GM23248 (cell line): ENCODE measurements around the gene MTREX. TPM values are rescaled to one million over a fixed set of nuclear protein-coding genes. Genes with fewer than 3 reads are reported as not detected.
A peak's percentile ranks its signal among the peaks of the same experiment; 100 is the strongest.

Experiments used
- DNase-seq: peaks from one replicate; pipeline ENCODE4 v3.0.0-alpha.2; 2015
- H2AFZ ChIP-seq: fragments of 200-600 bp; sonication (generic); 2 replicates; pipeline ENCODE4 v1.6.1; 2016; ENCODE audit warnings: antibody characterized with exemption
- H3F3A ChIP-seq: fragments of 200-600 bp; sonication (generic); 2 replicates; pipeline ENCODE4 v1.6.1; 2016; ENCODE audit warnings: mild to moderate bottlenecking, antibody characterized with exemption, mixed run types; ENCODE audit not compliant: insufficient read depth
- H3K27ac ChIP-seq: fragments of 200-600 bp; sonication (generic); 2 replicates; pipeline ENCODE4 v1.5.1; 2016; ENCODE audit warnings: mild to moderate bottlenecking
- H3K27me3 ChIP-seq: fragments of 200-600 bp; sonication (generic); replicated peaks from 2 replicates; pipeline ENCODE4 v1.6.1; 2016; ENCODE audit warnings: mild to moderate bottlenecking; ENCODE audit not compliant: insufficient read depth
- H3K36me3 ChIP-seq: fragments of 200-600 bp; sonication (generic); 2 replicates; pipeline ENCODE4 v1.6.1; 2016; ENCODE audit warnings: low read depth, mild to moderate bottlenecking
- H3K4me1 ChIP-seq: fragments of 200-600 bp; sonication (generic); 2 replicates; pipeline ENCODE4 v1.6.1; 2016; ENCODE audit warnings: mild to moderate bottlenecking; ENCODE audit not compliant: insufficient read depth
- H3K4me2 ChIP-seq: fragments of 200-600 bp; sonication (generic); one replicate; pipeline ENCODE4 v1.6.1; 2016; ENCODE audit warnings: mild to moderate bottlenecking; ENCODE audit not compliant: unreplicated experiment
- H3K4me3 ChIP-seq: fragments of 200-600 bp; sonication (generic); 2 replicates; pipeline ENCODE4 v1.5.1; 2016; ENCODE audit warnings: mild to moderate bottlenecking
- H3K79me2 ChIP-seq: fragments of 200-600 bp; sonication (generic); 2 replicates; pipeline ENCODE4 v1.6.1; 2016; ENCODE audit warnings: mild to moderate bottlenecking; ENCODE audit not compliant: insufficient read depth
- H3K9ac ChIP-seq: fragments of 200-600 bp; sonication (generic); 2 replicates; pipeline ENCODE4 v1.6.1; 2016; ENCODE audit warnings: mild to moderate bottlenecking
- H3K9me2 ChIP-seq: fragments of 200-600 bp; sonication (generic); 2 replicates; pipeline ENCODE4 v1.6.1; 2016; ENCODE audit warnings: mixed run types, mild to moderate bottlenecking, moderate library complexity; ENCODE audit not compliant: insufficient read depth
- H3K9me3 ChIP-seq: fragments of 200-600 bp; sonication (generic); one replicate; pipeline ENCODE4 v1.6.1; 2017; ENCODE audit warnings: low read depth
- H4K20me1 ChIP-seq: fragments of 200-600 bp; sonication (generic); 2 replicates; pipeline ENCODE4 v1.6.0; 2016; ENCODE audit not compliant: insufficient read depth
- EZH2 ChIP-seq: fragments of 200-600 bp; sonication (generic); IDR thresholded peaks from 2 replicates; pipeline ENCODE4 v1.6.1; 2018; ENCODE audit warnings: antibody characterized with exemption, mild to moderate bottlenecking; ENCODE audit not compliant: insufficient read depth, poor library complexity, severe bottlenecking
- EZH2phosphoT487 ChIP-seq: fragments of 200-600 bp; sonication (generic); IDR thresholded peaks from 2 replicates; pipeline ENCODE4 v1.6.1; 2018; ENCODE audit warnings: antibody characterized with exemption, moderate library complexity, mild to moderate bottlenecking, low read depth; ENCODE audit not compliant: insufficient read depth
- WGBS, 2 experiments: methylation state at CpG; one replicate each; pipeline ENCODE4 v1.1.6; 2015 to 2017; ENCODE audit warnings: low lambda C conversion rate in 2 of 2, low coverage in 1 of 2; ENCODE audit errors: missing lambda C conversion rate in 2 of 2; 5-methylcytosine and 5-hydroxymethylcytosine counted together
- in situ Hi-C: fragments of 300-500 bp; cut with MboI; formaldehyde crosslinking; loops from 2 replicates; pipeline ENCODE4 v1.15.0; 2020
- polyA plus RNA-seq: library from polyadenylated mRNA; unstranded; fragments of >200 nt; fragmentation: Nextera tagmentation; extraction: Ambion mirVana; gene quantifications from 2 replicates; pipeline ENCODE4 v1.2.1, GENCODE V29; 2016
- total RNA-seq: library from RNA; depleted of rRNA; stranded (reverse); fragments of >200 nt; shearing (Covaris generic); gene quantifications from 2 replicates; pipeline ENCODE4 v1.2.3, GENCODE V29; 2014

The MTREX gene
- total and polyA plus RNA-seq, 2 experiments from 2014 or later = 26.4 to 41.4 TPM

GRCh38 chr5:55426455-55426854 is 118.7 kb downstream of the MTREX start:
- Histone ChIP-seq H3K9me2 (no peaks in the 10 kb centered on the region), H3K4me1 (peaks cover 10% of the 10 kb centered on the region), H3K79me2 (peaks cover 40% of the 10 kb centered on the region), H3K27me3 (no peaks in the 10 kb centered on the region), H3K27ac (no peak overlapping the region), H3K4me3 (no peak overlapping the region), H3F3A (peaks cover 29% of the 10 kb centered on the region), H3K4me2 (no peak overlapping the region), H3K9ac (no peak overlapping the region), H3K36me3 (peaks cover 30% of the 10 kb centered on the region), H3K9me3 (no peaks in the 10 kb centered on the region), H4K20me1 (no peaks in the 10 kb centered on the region), H2AFZ (no peak overlapping the region)
- in situ Hi-C loops = no loop called here
- no peak for TF ChIP-seq EZH2
- no peak for TF ChIP-seq EZH2phosphoT487
- DNase-seq = no peak
- WGBS, 2 experiments = 96 to 99% methylated on average over 4 of the region's 4 CpGs

GRCh38 chr5:55427157-55427556 is 119.4 kb downstream of the MTREX start:
- Histone ChIP-seq H3K27ac (no peak overlapping the region), H2AFZ (no peak overlapping the region), H3K4me1 (peaks cover 9% of the 10 kb centered on the region; the same call in 1 of the 2 replicates), H3K9me3 (no peaks in the 10 kb centered on the region), H3K27me3 (no peaks in the 10 kb centered on the region), H3K9me2 (no peaks in the 10 kb centered on the region), H3K4me2 (no peak overlapping the region), H3K9ac (no peak overlapping the region), H3F3A (peaks cover 27% of the 10 kb centered on the region), H3K4me3 (no peak overlapping the region), H4K20me1 (no peaks in the 10 kb centered on the region), H3K36me3 (peaks cover 30% of the 10 kb centered on the region), H3K79me2 (peaks cover 41% of the 10 kb centered on the region)
- in situ Hi-C loops = no loop called here
- TF ChIP-seq EZH2phosphoT487 = no peak
- TF ChIP-seq EZH2 = no peak
- peak; percentile 68 for DNase-seq
- whole genome bisulfite sequencing, 2 experiments = 67 to 70% methylated on average over 1 of the region's 1 CpG

- H2AFZ ChIP-seq = no peak overlapping the region
- DNase-seq = no peak
- no peak overlapping the region for H3K4me2 ChIP-seq
- peaks cover 9% of the 10 kb centered on the region; the same call in 1 of the 2 replicates for H3K4me1 ChIP-seq
- no peaks in the 10 kb centered on the region for H3K9me2 ChIP-seq
- H3K79me2 ChIP-seq = peaks cover 41% of the 10 kb centered on the region
- TF ChIP-seq EZH2 (no peak), EZH2phosphoT487 (no peak)
- in situ Hi-C loops = no loop called here
- no peak overlapping the region for H3K4me3 ChIP-seq
- H3F3A ChIP-seq = peaks cover 26% of the 10 kb centered on the region
- peaks cover 20% of the 10 kb centered on the region for H3K36me3 ChIP-seq
- no peaks in the 10 kb centered on the region for H3K9me3 ChIP-seq
- H3K27ac ChIP-seq = no peak overlapping the region
- H3K27me3 ChIP-seq = no peaks in the 10 kb centered on the region
- H3K9ac ChIP-seq = no peak overlapping the region
- no peaks in the 10 kb centered on the region for H4K20me1 ChIP-seq
- WGBS, 2 experiments = 48 to 50% methylated on average over 2 of the region's 2 CpGs
Measured at GRCh38 chr5:55429221-55429612, 121.4 kb downstream of the MTREX start.

GRCh38 chr5:55429613-55430253 is 121.9 kb downstream of the MTREX start:
- 95 to 97% methylated on average over 9 of the region's 9 CpGs for WGBS, 2 experiments
- Histone ChIP-seq H4K20me1 (no peaks in the 10 kb centered on the region), H3K4me1 (peaks cover 9% of the 10 kb centered on the region; the same call in 1 of the 2 replicates), H3K9ac (no peak overlapping the region), H2AFZ (no peak overlapping the region), H3K4me3 (no peak overlapping the region), H3K27me3 (no peaks in the 10 kb centered on the region), H3K36me3 (peaks cover 15% of the 10 kb centered on the region), H3K9me3 (no peaks in the 10 kb centered on the region), H3K9me2 (no peaks in the 10 kb centered on the region), H3K4me2 (no peak overlapping the region), H3F3A (peaks cover 31% of the 10 kb centered on the region), H3K27ac (no peak overlapping the region), H3K79me2 (peaks cover 41% of the 10 kb centered on the region)
- TF ChIP-seq EZH2 (no peak), EZH2phosphoT487 (no peak)
- in situ Hi-C loops = no loop called here
- DNase-seq = no peak
